NCI-H2029 treated with DMSO at 0.1 percent for 48 hours (cell line): ENCODE data around the gene VMP1.
"Not testable (repeated sequence)": the region's sequence is repeated elsewhere in the genome, so short reads cannot be mapped to it uniquely, and the experiment has no call there.

Experiments
- DNase-seq: peaks from one replicate; lab custom pipeline; 2025; lab: John Stamatoyannopoulos, UW

VMP1 gene

DNA sequence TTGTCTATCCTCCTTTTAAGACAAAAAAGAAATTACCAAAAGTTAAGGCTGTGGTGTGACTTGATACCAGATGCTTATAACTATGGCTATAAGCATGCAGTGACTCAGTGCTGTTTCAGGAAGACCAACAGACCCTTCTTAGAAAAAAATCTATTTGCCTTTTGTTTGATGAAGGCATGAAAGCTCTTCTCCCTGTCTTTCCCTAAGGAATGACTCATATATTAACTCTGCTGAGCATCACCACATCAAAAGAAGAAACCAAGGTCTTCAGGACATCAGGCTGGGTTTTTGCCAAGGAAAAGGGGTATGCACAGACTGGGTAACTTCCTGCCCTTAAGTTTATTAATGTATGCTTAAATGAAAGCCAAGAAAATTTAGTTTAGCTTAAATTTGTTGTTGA lies 47.1 kb downstream of the VMP1 start:
- DNase-seq, result peak; percentile 6

GRCh38 chr17:59755069-59755468 lies 47.6 kb downstream of the VMP1 start:
- DNase-seq, result not testable (repeated sequence)

GRCh38 chr17:59756236-59756818 lies 48.9 kb downstream of the VMP1 start:
- no peak for DNase-seq

GRCh38 chr17:59757043-59757442 lies 49.6 kb downstream of the VMP1 start:
- no peak for DNase-seq

- DNase-seq, result no peak
Observed at GRCh38 chr17:59757470-59757869, 50.0 kb downstream of the VMP1 start.

GRCh38 chr17:59757881-59758385 lies 50.5 kb downstream of the VMP1 start:
- DNase-seq, result no peak

- not testable (repeated sequence) for DNase-seq
Observed at GRCh38 chr17:59758998-59759651, 51.7 kb downstream of the VMP1 start.

DNA sequence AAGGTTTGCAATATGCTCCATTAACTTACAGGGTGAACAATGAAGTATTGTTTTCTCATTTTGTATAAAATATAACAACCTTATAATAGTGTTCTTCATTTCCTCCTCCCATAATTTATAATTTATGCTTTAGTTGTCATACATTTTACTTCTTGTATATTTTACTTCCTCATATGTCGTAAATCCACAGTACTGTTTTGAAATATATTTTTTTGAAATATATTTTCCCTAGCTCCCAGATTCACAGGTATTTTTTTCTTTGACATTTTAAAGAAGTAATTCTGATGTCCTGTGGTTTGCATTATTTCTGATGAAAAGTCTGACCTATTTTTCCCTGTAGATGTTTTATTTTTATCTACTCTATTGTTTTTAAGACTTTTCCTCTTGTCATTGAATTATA lies 52.7 kb downstream of the VMP1 start:
- DNase-seq, result no peak

- no peak for DNase-seq
Observed at GRCh38 chr17:59761385-59762048, 54.1 kb downstream of the VMP1 start.

DNA sequence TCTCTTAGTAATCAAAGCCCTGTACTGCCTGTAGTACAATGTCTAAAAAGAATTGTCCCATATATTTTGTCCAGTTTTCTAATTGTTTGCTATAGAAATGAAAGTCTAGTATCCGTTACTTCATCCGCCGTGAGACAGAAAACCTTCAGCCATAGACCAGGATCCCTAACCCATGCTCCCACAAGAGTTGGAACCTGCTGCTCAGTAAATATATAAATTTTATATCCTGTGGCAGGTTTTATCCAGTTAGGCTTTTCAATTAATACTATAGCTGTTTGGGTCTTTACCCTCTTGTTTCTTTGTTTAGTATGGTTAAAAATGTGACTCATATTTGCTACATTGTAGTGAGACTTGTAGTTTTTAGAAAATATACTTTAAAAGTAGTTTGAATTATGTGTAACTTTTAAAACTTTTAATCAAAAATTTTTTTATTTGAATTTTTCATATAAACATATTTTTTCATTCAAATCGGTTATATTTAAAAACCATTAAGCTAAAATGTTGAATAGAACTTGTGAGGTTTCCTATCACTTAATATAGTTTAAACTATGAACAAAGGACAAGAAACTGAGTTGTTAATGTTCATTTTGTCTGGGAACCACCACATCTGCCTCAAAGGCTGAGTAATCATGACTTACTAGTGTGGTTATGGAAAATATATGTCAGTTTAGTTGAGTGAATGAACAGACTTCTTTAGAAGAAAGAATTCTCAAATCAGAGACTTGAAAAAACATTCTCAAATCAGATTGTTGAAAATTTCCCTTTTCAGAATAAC lies 54.8 kb downstream of the VMP1 start:
- no peak for DNase-seq

DNA sequence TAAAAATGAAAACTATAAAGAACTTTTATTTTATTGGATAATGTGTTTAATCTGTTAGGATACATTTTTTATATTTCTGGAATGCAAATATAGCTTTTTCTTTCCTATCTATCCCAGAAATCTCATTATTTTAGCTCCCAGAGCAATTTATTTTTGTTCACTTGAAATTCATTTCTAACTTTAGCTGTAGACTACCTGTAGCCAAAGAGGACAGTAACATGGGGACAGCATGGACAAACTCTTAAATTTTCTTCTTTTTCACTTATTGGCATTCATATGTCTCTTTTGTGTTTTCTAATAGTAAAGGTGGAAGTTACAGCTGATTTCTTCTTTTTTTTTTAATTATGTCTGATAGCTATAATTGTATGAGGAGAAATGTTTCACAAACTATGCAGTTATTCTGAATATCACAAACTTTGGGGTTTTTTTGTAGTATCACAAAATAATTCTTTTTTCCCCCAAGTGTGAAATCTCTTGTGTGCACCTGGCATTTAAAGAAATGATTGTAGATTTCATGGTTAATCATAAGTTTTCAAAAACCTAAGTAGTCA lies 55.4 kb downstream of the VMP1 start:
- no peak for DNase-seq

GRCh38 chr17:59763861-59764260 lies 56.4 kb downstream of the VMP1 start:
- DNase-seq, result no peak

DNA sequence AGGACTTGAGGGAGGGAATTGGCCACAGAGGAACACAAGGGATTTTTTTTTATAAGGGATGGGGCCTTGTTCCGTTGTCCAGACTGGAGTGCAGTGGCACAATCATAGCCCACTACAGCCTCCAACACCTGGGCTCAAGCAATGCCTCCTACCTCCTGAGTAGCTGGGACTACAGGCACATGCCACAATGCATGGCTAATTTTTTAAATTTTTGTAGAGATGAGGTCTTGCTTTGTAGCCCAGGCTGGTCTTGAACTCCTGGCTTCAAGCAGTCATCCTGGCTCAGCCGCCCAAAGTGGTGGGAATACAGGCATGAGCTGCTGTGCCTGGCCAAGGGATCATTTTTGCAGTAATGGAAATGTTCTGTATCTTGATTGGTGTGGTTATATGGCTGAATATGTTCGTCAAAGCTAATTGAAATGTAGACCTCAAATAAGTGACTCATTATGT lies 56.9 kb downstream of the VMP1 start:
- no peak for DNase-seq

DNA sequence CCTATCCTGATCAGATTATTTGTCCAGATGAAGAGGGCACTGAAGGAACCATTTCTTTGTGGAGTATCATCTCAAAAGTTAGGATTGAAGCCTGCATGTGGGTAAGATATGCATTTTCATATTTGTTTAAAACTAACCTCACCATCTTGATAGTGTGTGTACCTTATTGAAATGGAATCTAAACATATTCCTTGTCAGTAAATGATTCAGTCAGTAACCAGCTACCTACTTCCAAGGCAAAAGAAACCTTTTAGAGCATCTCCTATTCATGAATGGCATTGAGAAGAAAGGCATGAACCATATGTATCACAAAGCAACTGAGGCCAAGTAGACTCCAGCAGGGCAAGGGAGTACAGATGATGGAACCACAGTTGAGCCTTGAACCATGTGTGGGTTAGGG lies 57.6 kb downstream of the VMP1 start:
- DNase-seq, result no peak

- DNase-seq, result no peak
Observed at GRCh38 chr17:59766491-59766890, 59.0 kb downstream of the VMP1 start.

- DNase-seq, result no peak
Observed at GRCh38 chr17:59767176-59767575, 59.7 kb downstream of the VMP1 start.

DNA sequence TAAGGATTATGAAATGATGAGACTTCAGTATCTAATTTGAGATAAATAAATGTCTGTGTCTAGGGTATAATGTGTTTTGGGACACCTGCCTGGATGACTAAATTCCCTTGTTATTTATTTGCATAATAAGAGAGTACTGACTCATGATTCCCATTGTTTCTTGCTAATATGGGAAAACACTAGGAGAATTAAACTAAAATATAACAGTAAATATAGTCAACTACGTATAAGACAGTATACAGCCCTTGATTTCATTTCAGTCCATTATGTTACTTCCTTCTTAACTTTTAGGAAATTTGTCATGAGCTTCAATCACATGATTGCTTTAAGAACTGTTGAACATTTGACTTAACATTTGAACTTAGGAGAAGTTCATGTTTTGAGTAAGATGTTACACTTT lies 62.4 kb downstream of the VMP1 start:
- no peak for DNase-seq

- no peak for DNase-seq
Observed at GRCh38 chr17:59771093-59771492, 63.6 kb downstream of the VMP1 start.

GRCh38 chr17:59775786-59776350 lies 68.4 kb downstream of the VMP1 start:
- no peak for DNase-seq

DNA sequence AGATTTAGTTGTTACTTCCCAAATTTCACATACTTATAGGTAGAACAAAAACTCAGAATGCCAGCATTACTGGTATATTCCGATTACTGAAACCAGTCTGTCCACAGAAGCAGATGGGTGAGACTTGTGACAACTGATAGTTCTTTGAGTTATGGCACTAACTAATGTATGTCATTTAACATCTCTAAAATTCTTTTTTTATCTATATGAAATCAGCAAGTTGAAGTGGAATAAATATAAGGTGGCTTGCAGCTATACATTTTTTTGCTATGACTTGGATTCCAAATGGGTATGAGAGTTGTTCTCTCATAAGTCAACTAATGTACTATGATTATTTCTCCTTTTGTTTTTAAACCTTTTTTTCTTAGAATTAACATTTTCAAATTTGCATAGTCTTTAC lies 69.1 kb downstream of the VMP1 start:
- DNase-seq, result no peak

DNA sequence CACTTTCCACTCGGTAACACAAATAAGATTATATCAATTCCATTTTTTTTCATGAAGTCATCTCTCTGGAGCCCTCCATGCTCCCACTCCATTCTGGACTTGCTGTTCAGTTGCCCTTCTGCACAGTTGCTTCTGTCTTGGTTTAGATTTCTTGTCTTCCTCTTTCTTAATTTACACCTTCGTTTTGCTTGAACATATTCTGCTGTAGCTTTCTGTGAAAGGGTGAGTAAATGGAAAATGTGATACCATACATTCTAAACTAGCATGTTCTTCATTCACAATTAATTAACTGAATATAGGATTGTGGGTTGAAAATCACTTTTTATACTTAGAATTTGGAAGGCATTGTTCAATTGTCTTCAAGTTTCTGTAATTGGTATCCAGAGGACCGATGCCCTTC lies 69.6 kb downstream of the VMP1 start:
- no peak for DNase-seq

- DNase-seq, result no peak
Observed at GRCh38 chr17:59778996-59779395, 71.5 kb downstream of the VMP1 start.
